ENCODE data around the gene LCN12.

The LCN12 gene

GRCh38 chr9:136972335-136972734 lies 20.3 kb downstream of the LCN12 start:
- no peak for DNase-seq (ENCODE audit: low read depth in 1 of 2, low spot score in 1 of 2)

- DNase-seq (ENCODE audit: low read depth in 1 of 2, low spot score in 1 of 2): no peak
Observed at GRCh38 chr9:136972743-136973142, 20.7 kb downstream of the LCN12 start.

- no peak for DNase-seq (ENCODE audit: low read depth in 1 of 2, low spot score in 1 of 2)
Observed at GRCh38 chr9:136973618-136974617, 21.8 kb downstream of the LCN12 start.

DNA sequence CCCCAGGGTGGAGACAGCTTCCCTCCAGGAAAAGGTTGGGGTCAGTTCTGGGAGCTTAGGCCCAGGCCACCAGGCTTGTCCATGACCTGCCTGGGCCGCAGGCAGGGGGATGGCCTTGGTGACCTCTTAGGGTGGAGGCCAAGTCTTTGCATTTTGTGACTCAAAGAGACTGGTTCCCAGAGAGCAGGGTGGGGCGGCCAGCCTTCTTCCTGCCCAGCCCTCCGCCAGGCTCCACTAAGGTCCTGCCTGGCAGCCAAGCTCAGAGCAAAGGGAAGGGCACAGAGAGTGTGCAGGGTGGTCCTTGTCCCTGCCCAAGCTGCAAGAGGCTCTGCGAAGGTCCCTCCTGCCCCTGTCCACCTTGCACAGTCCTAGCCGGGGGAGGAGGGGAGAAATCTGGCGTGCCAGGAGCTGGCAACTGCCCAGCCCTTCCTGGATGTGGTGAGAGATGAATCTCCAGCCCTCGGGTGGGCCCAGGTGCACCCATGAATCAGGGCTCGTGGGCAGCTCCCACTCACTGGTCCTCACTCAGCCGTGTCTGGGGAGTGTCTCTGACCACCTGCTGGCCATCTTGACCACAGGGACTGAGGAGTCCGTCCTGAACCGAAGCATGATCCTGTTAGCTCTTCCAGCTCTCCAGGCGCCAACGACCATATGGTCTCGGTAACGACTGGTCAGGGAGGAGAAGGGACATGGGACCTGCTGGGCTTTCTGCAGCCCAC lies 22.9 kb downstream of the LCN12 start:
- no peak for DNase-seq (ENCODE audit: low read depth in 1 of 2, low spot score in 1 of 2)

- DNase-seq (ENCODE audit: low read depth in 1 of 2, low spot score in 1 of 2): no peak
Observed at GRCh38 chr9:136975644-136976043, 23.6 kb downstream of the LCN12 start.

DNA sequence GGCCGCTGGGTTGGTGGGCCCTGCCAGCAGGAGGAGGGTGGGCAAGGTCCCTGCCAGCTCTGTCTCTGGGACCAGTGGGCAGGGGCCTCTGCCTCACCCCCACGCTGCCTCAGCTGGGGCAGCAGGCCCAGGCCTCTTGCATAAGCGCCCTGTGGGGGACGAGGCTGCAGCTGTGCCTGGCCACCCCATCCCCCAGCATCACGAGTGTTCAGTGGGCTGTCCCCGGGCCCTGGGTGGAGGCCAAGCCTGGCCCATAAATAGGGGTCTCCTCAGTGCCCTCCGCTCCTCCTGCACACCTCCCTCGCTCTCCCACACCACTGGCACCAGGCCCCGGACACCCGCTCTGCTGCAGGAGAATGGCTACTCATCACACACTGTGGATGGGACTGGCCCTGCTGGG lies 25.1 kb downstream of the LCN12 start, which contains the start of gene PTGDS:
PTGDS (plus strand) TSS at position 282 of the 400 bp plus-strand sequence; CDS start at position 357, 75 bp downstream.
- DNase-seq (ENCODE audit: low read depth in 1 of 2, low spot score in 1 of 2): no peak

DNA sequence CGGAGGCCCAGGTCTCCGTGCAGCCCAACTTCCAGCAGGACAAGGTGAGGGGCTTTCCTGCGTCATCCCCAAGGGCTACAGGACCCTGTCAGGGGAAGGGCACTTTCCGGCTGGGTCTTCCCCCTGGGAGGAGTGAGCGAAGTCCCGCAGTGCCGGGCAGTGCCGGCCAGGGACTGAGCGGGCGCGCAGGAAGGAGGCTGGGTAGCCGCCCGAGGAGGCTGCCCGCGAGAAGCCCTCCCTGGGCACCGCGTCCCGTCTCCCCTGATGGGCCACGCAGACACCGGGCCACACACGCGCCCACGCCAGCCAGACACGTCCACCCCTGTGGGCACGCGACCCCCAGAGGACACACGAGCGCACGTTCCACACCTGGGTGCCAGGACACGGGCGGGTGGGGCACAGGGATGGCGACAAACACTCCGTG lies 25.6 kb downstream of the LCN12 start:
- DNase-seq (ENCODE audit: low read depth in 1 of 2, low spot score in 1 of 2): no peak

DNA sequence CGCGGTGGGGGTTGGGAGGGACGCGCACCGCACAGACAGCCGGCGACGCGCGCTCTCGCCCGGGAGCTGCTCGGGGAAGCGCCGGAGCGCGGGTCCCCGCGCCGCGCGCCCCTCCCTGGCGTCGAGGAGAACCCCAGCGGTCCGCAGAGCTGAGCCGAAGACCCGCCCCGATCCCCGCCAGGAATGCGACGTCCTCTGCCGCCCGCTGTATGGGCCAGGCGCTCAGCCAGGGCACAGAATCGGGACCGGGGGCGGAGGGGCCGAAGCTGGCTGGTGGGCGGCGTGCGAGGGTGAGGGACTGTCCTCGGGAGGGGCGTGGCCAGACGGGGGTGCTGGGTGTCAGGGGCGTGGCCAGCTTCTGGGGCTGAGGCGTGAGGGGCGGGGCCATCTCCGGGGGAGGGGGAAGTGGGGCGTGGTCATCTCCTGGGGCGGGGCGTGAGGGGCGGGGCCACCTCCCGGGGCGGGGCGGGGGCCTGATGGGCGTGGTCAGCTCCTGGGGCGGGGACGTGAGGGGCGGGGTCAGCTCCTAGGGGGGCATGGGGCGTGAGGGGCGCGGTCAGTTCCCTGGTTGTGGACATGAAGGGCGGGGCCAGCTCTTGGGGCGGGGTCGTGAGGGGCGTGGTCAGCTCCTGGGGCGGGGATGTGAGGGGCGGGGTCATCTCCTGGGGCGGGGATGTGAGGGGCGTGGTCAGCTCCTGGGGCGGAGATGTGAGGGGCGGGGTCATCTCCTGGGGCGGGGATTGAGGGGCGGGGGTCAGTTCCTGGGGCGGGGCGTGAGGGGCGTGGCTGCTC lies 26.2 kb downstream of the LCN12 start:
- DNase-seq (ENCODE audit: low read depth in 1 of 2, low spot score in 1 of 2): peak; percentile 38 to 46

DNA sequence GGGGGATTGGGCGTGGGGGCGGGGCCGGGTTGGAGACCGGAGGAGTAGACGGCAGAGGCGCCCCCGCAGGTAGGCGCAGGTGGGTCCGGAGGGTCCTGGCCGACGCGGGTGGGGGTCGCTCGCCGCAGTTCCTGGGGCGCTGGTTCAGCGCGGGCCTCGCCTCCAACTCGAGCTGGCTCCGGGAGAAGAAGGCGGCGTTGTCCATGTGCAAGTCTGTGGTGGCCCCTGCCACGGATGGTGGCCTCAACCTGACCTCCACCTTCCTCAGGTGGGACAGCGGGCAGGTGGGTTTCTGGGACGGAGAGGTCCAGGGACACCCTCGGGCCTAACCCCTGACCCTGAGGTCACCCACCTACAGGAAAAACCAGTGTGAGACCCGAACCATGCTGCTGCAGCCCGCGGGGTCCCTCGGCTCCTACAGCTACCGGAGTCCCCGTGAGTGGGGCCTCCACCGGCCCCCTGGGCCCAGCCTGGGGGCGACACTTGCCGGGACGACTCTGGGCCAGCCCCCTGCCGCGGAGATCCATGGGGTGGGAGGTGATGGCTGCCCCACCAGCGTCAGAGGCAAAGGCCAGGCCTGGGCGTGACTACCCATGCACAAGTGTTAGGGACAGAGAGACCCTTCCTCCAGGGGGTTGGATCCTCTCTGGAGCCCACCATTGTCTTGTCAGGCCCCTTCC lies 26.9 kb downstream of the LCN12 start:
- no peak for DNase-seq (ENCODE audit: low read depth in 1 of 2, low spot score in 1 of 2)

DNA sequence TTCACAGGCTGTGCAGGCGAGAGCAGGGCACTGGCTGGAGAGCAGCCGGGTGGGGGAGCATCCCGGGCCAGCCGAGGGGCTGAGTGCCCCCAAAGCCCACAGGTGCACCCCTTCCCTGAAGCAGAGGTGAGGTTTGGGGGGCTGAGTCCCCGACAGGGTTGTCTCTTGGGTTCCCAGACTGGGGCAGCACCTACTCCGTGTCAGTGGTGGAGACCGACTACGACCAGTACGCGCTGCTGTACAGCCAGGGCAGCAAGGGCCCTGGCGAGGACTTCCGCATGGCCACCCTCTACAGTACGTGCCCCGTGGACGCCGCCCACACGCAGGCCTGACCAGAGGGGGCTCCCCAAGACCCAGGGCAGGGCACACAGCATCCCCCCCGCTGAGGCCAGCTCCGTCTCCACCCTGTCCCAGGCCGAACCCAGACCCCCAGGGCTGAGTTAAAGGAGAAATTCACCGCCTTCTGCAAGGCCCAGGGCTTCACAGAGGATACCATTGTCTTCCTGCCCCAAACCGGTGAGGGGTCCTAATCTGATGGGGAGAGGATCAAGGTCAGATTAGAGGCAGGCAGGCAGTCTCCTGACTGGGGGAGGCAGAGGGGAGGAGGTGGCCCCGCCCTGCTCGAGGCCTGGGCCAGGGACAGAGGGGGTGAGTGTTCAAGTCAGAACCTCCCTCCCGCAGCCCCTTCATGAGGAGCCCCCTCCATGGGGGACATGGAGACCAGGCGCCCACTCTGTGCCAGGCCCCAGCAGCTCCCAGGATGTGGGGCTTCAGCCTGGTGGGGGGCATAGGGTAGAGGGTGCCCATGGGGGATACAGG lies 27.9 kb downstream of the LCN12 start:
- DNase-seq (ENCODE audit: low read depth in 1 of 2, low spot score in 1 of 2): no peak

GRCh38 chr9:136980669-136981478 lies 28.8 kb downstream of the LCN12 start:
- DNase-seq (ENCODE audit: low read depth in 1 of 2, low spot score in 1 of 2): no peak

- DNase-seq (ENCODE audit: low read depth in 1 of 2, low spot score in 1 of 2): no peak
Observed at GRCh38 chr9:136981588-136982231, 29.6 kb downstream of the LCN12 start.

DNA sequence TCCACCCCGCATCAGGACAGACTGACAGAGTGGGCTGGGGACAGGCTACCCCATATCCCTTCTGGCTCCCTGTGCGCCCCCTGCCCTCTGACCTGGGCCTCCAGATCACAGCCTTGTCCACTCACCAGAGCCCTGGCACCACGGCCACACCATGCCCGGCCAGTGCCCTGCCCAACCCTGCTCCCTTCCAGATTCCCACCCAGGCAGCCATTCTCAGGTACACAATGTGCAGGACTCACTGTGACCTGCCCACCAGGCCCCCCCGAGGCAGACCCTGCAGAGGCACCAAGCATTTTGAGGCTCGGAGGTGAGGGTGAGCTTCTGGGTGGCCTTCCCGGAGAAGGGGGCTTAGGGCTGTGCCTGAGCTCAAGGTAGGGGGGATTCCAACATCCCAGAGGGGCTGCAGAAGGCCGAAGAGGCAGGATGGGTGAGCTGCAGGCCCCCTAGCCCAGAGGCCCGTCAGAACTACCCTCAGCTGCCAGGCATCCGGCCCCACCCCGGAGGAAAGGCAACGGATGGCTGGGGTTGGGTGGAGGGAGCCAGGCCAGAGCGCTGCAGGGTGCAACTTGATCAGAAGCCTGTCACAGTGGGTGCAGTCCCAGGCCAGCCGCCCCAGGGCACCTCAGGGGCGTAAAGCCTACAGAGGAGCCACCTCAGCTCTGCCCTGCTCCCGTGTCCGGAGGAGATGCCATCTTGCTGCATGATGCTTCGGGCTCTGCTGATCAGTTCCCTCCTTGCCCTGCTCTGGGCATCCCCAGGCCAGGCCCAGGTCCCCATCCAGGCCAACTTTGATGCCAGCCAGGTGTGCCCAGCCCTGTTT lies 30.4 kb downstream of the LCN12 start, which contains the start of gene LCNL1:
LCNL1 (plus strand) TSS at position 762 of the 820 bp plus-strand sequence. CDS start 594 bp downstream, outside the sequence.
- no peak for DNase-seq (ENCODE audit: low read depth in 1 of 2, low spot score in 1 of 2)

DNA sequence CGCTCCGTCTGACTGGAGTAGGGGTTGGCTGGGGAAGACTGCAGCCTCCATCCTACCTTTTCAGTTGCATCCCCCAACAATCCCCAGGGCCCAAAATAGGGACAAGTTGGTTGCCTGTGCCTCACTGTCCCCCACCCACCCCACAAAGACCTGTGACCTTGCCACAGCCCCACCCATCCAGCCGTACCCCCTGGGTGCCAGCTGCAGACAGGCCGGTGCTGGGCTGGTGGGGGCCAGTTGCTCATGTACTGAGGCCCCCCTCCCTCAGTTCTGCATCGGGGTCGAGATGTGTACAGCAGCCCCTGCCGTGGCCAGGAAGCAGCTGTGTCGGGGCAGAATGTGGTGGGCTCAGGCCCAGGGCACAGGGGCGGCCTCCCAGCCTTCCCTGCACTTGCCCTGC lies 31.1 kb downstream of the LCN12 start:
- DNase-seq (ENCODE audit: low read depth in 1 of 2, low spot score in 1 of 2): no peak

DNA sequence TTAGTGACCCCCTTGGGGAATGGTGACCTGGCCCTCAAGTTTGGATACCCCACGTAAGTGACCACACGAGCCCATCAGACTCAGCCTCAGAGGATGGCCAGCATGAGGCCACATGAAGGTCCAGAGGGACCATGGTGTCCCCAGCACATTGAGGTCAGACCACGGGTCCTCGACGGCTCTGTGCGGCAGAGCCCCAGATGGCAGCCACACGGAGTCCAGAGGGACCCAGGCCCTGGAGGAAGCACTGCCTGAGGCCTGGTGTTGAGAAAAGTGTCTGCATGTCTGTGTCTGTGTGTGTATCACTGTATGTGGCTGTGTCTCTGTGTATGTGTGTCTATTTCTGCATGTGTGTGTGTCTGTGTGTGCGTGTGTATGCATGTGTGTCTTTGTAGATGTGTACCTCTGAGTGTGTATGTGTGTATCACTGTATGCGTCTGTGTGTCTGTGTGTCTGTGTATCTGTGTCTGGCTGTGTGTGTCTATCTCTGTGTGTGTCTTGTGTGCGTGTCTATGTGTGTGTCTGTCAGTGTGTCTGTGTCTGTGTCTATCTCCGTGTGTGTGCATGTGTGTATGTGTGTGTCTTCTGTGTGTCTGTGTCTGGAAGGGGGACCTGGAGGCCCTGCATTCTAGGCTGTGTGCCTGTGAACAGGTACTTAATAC lies 31.7 kb downstream of the LCN12 start:
- no peak for DNase-seq (ENCODE audit: low read depth in 1 of 2, low spot score in 1 of 2)

DNA sequence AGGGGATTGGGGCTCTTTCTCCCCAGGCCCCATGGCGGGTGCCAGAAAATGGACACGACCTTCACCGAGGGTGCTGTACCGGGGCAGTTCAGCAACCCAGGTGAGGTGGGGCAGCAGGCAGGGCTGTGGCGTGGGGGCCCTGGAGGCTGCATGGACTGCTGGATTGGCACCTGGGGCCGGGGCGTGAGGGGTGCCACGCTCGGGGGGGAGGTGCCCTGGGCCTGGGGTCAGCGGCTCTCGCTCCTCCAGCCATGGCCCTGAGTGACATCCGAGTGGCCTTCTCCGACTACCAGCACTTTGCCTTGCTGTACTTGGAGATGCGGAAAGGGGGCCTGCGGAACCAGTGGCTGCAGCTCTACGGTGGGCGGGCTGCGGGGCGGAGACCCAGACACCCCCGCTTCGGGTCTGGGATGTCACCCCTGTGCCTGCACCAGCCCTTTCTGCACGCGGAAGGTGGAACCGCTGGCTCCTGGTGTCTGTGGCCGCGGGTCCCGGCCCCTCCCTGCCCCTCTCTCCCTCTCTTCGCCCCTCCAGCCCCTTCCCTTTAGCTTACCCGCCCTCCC lies 32.5 kb downstream of the LCN12 start:
- no peak for DNase-seq (ENCODE audit: low read depth in 1 of 2, low spot score in 1 of 2)
